ENCODE results near the gene HCN2.
"Not testable (repeated sequence)": the region's sequence is repeated elsewhere in the genome, so short reads cannot be mapped to it uniquely, and the experiment has no call there.

HCN2 gene

GRCh38 chr19:607301-608154 is 17.8 kb downstream of the HCN2 start:
- no peak for DNase-seq

DNA sequence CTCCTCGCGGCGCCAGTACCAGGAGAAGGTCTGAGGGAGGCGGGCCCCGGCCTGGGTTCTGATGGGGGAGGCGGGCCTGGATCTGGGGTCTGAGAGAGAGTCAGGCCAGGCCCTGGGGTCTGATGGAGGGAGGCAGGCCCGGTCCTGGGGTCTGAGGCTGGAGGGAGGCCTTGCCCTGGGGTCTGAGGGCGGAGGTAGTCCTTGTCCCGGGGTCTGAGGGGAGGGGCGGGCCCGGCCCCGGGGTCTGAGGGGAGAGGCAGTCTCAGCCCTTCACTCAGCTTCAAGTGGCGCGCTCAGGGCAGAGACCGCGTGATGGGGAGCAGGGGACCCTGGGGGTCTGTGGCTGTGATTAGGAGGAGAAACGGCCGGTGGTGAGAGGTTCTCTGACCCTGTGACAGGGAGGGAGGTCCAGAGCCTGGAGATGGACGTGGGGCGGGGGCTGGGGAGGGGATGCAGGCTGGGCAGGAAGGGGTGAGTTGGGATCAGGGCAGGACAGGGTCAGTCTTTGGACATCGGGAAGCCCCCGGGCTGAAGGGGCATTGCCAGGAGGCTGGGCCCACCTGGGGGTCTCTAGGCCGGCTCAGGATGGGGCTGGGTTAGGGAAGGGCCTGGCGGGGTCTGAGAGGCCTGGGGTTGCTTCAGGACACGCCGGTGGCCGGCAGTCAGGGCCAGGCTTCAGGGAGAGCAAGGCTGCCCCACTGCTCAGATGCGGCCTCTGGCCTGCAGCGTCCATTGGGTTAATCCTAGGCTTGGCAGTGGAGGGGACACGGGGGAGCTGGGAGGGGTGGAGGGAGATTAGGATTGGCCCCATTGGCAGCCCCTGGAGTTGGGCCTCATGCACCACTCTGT is 18.7 kb downstream of the HCN2 start:
- no peak for DNase-seq

GRCh38 chr19:609004-609346 is 19.3 kb downstream of the HCN2 start:
- no peak for DNase-seq

GRCh38 chr19:610071-610800 is 20.6 kb downstream of the HCN2 start:
- no peak for DNase-seq

DNA sequence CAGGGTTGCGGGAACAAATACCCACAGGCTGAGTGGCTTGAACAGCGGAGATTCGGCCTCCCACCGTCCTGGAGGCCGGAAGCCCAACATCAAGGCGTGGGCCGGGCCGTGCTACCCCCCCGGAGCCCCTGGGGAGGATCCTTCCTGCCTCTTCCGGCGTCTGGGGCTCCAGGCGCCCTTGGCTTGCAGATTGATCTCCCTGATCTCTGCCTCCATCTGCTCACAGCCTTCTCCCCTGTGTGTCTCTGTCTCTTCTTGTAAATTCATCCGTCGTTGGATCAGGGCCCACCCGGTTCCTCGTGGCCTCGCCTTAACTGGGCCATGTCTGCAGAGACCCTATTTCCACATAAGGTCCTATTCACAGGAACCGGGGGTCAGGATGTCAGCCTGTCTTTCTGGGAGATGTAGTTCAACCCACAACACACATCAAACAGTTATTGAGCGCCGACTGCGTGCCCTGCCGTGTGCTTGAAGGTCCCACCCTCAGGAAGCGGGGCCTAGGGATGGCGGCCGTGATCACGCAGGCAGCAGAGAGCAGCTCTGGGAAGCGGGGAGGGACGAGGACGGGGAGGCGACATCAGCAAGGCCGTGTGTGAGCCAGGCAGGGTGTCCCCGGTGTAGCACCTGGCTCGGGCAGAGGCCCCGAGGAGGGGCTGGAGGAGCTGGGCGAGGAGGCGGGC is 21.3 kb downstream of the HCN2 start:
- no peak for DNase-seq

DNA sequence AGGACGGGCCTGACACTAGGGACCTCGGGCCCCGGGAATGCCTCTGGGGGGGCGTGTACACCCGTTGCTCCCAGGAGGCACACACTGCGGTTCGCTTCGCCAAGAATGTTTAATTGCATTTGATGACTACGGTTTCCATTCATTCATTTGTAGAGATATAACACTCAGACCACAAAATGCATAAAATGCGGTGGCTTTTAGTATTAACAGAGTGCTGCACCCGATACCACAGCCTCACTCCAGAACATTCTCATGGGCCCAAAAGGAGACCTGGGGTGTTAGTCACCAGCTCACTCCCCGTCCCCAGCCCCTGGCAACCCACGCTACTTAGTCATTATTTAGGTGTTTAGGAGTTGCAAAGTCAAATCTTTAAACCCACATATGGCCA is 21.8 kb downstream of the HCN2 start:
- no peak for DNase-seq

- DNase-seq: no peak
Measured at GRCh38 chr19:612941-613340, 23.3 kb downstream of the HCN2 start.

DNA sequence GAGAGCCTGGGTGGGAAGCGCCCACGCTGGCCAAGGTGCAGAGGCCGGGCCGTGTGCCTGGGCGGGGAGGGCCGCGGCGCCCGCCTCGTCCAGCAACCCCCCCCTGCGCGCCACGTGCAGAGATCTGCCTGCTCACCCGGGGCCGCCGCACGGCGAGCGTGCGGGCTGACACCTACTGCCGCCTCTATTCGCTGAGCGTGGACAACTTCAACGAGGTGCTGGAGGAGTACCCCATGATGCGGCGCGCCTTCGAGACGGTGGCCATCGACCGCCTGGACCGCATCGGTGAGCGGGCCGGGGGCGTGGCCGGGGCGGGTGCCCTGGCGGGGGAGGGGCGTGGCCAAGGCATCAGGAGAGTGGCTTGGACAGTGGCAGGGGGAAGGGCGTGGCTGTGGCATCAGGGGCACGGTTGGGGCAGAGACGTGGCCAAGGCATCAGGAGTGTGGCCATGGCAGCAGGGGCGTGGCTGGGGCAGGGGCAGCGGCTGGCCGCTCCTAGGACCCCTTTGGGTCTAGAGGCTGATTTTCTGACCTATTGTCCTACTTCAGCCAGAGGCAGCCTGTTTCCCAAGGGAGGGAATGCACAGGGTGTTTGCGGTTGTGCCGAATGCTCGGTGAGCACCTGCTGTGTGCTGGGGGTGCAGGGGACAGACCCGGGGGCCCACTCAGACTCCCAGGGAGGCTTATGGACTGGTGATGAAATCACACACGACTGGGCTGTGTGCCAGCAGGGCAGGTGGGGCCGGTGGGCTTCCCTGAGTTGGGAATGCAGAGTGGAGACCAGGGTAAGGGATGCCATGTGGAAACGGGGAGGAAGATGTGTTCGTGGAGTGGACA is 24.3 kb downstream of the HCN2 start:
- no peak for DNase-seq

GRCh38 chr19:615619-616018 is 25.9 kb downstream of the HCN2 start:
- no peak for DNase-seq

DNA sequence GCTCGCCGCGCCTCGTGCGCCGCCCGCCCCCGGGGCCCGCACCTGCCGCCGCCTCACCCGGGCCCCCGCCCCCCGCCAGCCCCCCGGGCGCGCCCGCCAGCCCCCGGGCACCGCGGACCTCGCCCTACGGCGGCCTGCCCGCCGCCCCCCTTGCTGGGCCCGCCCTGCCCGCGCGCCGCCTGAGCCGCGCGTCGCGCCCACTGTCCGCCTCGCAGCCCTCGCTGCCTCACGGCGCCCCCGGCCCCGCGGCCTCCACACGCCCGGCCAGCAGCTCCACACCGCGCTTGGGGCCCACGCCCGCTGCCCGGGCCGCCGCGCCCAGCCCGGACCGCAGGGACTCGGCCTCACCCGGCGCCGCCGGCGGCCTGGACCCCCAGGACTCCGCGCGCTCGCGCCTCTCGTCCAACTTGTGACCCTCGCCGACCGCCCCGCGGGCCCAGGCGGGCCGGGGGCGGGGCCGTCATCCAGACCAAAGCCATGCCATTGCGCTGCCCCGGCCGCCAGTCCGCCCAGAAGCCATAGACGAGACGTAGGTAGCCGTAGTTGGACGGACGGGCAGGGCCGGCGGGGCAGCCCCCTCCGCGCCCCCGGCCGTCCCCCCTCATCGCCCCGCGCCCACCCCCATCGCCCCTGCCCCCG is 26.5 kb downstream of the HCN2 start:
- no peak for DNase-seq

- DNase-seq: no peak
Measured at GRCh38 chr19:616747-617526, 27.3 kb downstream of the HCN2 start.

DNA sequence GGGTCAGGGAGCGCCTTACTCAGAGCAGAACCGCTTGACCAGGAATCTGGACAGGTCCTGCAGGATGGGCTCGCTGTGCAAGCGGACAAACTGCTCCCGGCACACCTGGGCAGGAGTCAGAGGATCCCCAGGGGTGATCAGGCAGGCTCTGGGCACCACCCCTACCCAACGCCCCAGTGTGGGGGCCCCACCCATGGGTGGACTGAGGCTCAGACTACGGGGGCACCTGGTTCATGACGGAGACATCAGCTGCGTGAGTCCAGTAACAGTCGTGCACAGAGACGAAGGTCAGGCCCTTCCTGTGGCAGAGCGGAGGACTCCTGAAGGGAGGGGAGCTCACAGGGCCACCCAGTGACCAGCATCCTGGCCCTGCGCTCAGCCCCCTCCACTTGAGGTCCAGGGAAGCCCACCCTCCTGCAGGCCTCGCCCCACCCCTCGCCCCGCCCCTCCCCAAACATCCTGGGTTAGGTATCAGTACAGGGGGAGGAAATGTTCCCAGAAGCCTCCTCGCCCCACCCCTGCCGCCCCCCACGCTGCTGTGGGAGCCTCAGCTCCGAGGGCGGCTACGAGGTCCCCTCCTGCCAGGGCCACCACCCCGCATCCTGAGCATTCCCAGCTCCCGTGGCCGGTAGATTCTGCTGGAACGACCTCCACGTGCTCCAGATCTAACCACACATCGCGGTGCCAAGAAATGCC is 28.0 kb downstream of the HCN2 start:
- DNase-seq: no peak

GRCh38 chr19:618247-618619 is 28.6 kb downstream of the HCN2 start:
- DNase-seq: no peak

DNA sequence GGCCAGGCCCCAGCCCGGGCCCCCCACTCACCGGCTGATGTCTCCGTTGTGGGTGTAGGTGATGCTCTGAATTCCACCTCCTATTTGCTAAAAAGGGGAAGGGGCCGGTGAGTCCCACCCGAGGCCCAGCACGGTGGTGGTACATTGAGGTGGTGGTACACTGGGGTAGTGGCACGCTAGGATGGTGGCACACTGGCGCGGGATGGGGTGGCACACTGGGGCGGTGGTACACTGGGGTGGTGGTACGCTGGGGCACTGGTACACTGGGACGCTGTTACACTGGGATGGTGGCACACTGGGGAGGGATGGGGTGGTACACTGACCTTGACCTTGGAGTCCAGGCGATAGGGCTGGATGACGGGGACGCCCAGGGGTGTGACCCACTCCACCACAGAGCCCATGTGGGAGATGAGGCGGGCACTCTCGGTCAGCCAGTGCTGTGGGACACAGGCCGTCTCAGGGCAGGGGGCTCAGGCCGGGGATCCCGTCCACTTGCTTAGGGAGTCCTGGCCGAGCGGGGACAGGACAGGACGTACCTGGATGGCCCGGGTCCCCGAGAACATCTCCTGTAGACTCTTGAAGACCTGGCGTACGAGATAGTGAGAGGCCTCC is 29.1 kb downstream of the HCN2 start:
- no peak for DNase-seq

- DNase-seq: no peak
Measured at GRCh38 chr19:619286-620002, 29.8 kb downstream of the HCN2 start.

DNA sequence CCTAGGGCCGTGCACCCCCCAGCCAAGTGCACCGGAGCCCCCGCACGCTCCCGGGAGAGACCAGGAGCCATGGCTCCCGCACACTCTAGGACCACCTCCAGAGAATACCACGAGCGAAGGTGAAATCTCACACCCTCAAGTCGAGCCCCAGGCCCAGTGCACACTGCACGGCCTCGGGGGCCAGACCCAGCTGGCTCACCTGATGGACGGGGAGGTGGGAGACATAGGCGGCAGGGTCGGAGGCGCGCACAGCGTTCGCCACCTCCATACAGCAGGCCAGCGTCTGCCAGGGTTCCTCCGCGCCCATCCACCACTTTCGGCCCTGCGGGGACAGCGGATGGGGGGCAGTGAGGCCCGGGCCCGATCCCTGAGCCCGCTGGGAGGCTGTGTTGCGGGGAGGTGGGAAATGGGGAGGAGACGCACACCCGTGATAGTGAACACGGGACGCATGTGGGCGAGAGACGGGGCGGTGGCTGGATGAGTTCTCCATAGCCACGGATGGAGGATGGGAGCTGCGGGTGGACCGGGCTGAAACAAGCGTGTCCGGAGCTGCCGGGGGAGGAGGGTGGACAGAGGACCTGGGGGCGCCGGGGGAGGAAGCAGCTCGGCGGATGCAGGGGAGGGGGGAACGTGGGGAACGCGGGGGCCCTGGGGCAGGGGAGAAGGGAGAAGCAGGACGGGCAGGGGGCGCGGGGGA is 30.6 kb downstream of the HCN2 start:
- no peak for DNase-seq

- DNase-seq: not testable (repeated sequence)
Measured at GRCh38 chr19:621191-621590, 31.5 kb downstream of the HCN2 start.

DNA sequence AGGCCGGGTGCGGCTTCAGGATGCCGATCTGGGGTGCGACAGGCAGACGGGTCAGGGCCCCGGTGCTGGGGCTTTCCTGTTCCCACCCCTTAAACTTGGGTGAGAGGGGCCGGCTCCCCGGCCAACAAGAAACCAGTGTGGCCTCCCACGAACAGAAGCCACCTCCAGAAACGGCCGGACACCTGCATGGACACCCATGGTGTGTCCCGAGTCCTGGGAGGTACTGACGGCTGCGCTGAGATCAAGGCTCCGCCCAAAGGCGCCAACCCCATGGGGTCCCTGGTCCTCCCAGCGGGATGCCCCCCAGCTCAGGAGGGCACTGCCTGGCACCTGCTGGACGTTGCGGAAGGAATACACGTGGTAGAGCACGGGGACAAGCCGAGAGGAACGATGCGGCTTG is 32.1 kb downstream of the HCN2 start:
- DNase-seq: no peak
